HEK293 (cell line): Measurements from ENCODE around the gene TPM1.

Source experiments
- CTCF ChIA-PET: fragments of 350-600 bp; formaldehyde crosslinking; extraction: SDS; loops from one replicate; lab custom pipeline; 2021; ENCODE audit warnings: antibody characterized with exemption; lab: Yijun Ruan, JAX
- POLR2A ChIA-PET: fragments of 300-600 bp; formaldehyde crosslinking; extraction: SDS; loops from one replicate; lab custom pipeline; 2020; ENCODE audit warnings: antibody characterized with exemption, inconsistent platforms; lab: Yijun Ruan, JAX
- H3K27ac ChIP-seq: fragments of 200-500 bp; sonication (Bioruptor generic); 2 replicates; pipeline ENCODE4 v1.5.1; 2014; ENCODE audit warnings: low read depth, low read length, control low read depth, inconsistent platforms; ENCODE audit errors: extremely low read depth
- H3K36me3 ChIP-seq, 2 experiments: fragments of 200-500 bp in 1 of 2; sonication (Bioruptor generic) in 1 of 2; 1 replicate in 1 of 2; 2 replicates in 1 of 2; pipeline ENCODE4 v1.5.1; 2014 to 2017; ENCODE audit warnings: inconsistent platforms in 2 of 2, low read length in 2 of 2; ENCODE audit not compliant: control insufficient read depth in 2 of 2, insufficient read depth in 1 of 2
- H3K4me1 ChIP-seq: fragments of 200-500 bp; sonication (Bioruptor generic); 2 replicates; pipeline ENCODE4 v1.5.1; 2014; ENCODE audit warnings: mild to moderate bottlenecking, low read length, inconsistent platforms; ENCODE audit not compliant: control insufficient read depth, insufficient read depth
- H3K4me3 ChIP-seq: 2 replicates; pipeline ENCODE4 v1.5.1; 2011; ENCODE audit warnings: low read depth, mild to moderate bottlenecking, control low read depth, low read length, moderate library complexity
- H3K9me3 ChIP-seq: fragments of 200-500 bp; sonication (Bioruptor generic); 2 replicates; pipeline ENCODE4 v1.5.1; 2014; ENCODE audit warnings: low read depth, low read length, inconsistent platforms; ENCODE audit not compliant: control insufficient read depth, insufficient read depth
- GFI1B ChIP-seq: fragments of 450-650 bp; formaldehyde crosslinking; IDR thresholded peaks from 2 replicates; pipeline ENCODE4 v1.5.1; 2016; ENCODE audit warnings: missing biosample characterization, missing genetic modification characterization
- KLF9 ChIP-seq: fragments of 450-650 bp; formaldehyde crosslinking; IDR thresholded peaks from 2 replicates; pipeline ENCODE4 v1.5.1; 2016; ENCODE audit warnings: missing biosample characterization, missing genetic modification characterization, low read depth
- MEIS1 ChIP-seq: sonication (generic); formaldehyde crosslinking; IDR thresholded peaks from 2 replicates; pipeline ENCODE4 v1.8.1; 2022; ENCODE audit warnings: missing genetic modification reagents, mild to moderate bottlenecking, borderline replicate concordance
- MZF1 ChIP-seq: fragments of 450-650 bp; formaldehyde crosslinking; IDR thresholded peaks from 2 replicates; pipeline ENCODE4 v1.5.1; 2017; ENCODE audit warnings: missing biosample characterization, missing genetic modification characterization, borderline replicate concordance
- OSR2 ChIP-seq: fragments of 450-650 bp; formaldehyde crosslinking; IDR thresholded peaks from 2 replicates; pipeline ENCODE4 v1.5.1; 2016; ENCODE audit warnings: missing biosample characterization, missing genetic modification characterization
- PBX3 ChIP-seq: sonication (generic); formaldehyde crosslinking; IDR thresholded peaks from 2 replicates; pipeline ENCODE4 v1.8.1; 2022; ENCODE audit warnings: mild to moderate bottlenecking, moderate library complexity, missing genetic modification reagents
- PRDM6 ChIP-seq: fragments of 450-650 bp; formaldehyde crosslinking; IDR thresholded peaks from 2 replicates; pipeline ENCODE4 v1.5.1; 2017; ENCODE audit warnings: missing biosample characterization, missing genetic modification characterization
- REPIN1 ChIP-seq: fragments of 450-650 bp; formaldehyde crosslinking; IDR thresholded peaks from 2 replicates; pipeline ENCODE4 v1.5.1; 2017; ENCODE audit warnings: missing biosample characterization, missing genetic modification characterization, low read depth
- SP7 ChIP-seq: fragments of 450-650 bp; formaldehyde crosslinking; IDR thresholded peaks from 2 replicates; pipeline ENCODE4 v1.5.1; 2016; ENCODE audit warnings: missing biosample characterization, missing genetic modification characterization
- WT1 ChIP-seq: fragments of 450-650 bp; formaldehyde crosslinking; IDR thresholded peaks from 2 replicates; pipeline ENCODE4 v1.5.1; 2016; ENCODE audit warnings: missing biosample characterization, missing genetic modification characterization
- ZBTB8A ChIP-seq: fragments of 450-650 bp; formaldehyde crosslinking; IDR thresholded peaks from 2 replicates; pipeline ENCODE4 v1.5.1; 2016; ENCODE audit warnings: missing biosample characterization, missing genetic modification characterization
- ZNF112 ChIP-seq: fragments of 450-650 bp; formaldehyde crosslinking; IDR thresholded peaks from 2 replicates; pipeline ENCODE4 v1.5.0; 2017; ENCODE audit warnings: missing biosample characterization, missing genetic modification characterization
- ZNF19 ChIP-seq: fragments of 450-650 bp; formaldehyde crosslinking; IDR thresholded peaks from 2 replicates; pipeline ENCODE4; 2016; ENCODE audit warnings: missing biosample characterization, missing genetic modification characterization, low read depth
- ZNF354C ChIP-seq: fragments of 450-650 bp; formaldehyde crosslinking; IDR thresholded peaks from 2 replicates; pipeline ENCODE4 v1.5.1; 2016; ENCODE audit warnings: missing biosample characterization, missing genetic modification characterization, low read depth, borderline replicate concordance
- ZNF423 ChIP-seq: fragments of 450-650 bp; formaldehyde crosslinking; IDR thresholded peaks from 2 replicates; pipeline ENCODE4 v1.5.1; 2016; ENCODE audit warnings: missing biosample characterization, missing genetic modification characterization
- ZNF48 ChIP-seq: fragments of 450-650 bp; formaldehyde crosslinking; IDR thresholded peaks from 2 replicates; pipeline ENCODE4 v1.5.1; 2016; ENCODE audit warnings: missing biosample characterization, missing genetic modification characterization
- ZNF514 ChIP-seq: fragments of 450-650 bp; formaldehyde crosslinking; IDR thresholded peaks from 2 replicates; pipeline ENCODE4 v1.5.1; 2016; ENCODE audit warnings: missing biosample characterization, missing genetic modification characterization
- ZNF555 ChIP-seq: fragments of 450-650 bp; formaldehyde crosslinking; conservative IDR thresholded peaks from 2 replicates; pipeline ENCODE4 v1.5.1; 2017; ENCODE audit warnings: missing biosample characterization, mild to moderate bottlenecking, missing genetic modification characterization, inconsistent platforms
- ZNF561 ChIP-seq: fragments of 450-650 bp; IDR thresholded peaks from 2 replicates; pipeline ENCODE4 v1.5.1; 2018; ENCODE audit warnings: missing biosample characterization, missing genetic modification characterization, borderline replicate concordance
- ZNF580 ChIP-seq: fragments of 450-650 bp; formaldehyde crosslinking; IDR thresholded peaks from 2 replicates; pipeline ENCODE4 v1.5.1; 2016; ENCODE audit warnings: missing biosample characterization, missing genetic modification characterization
- ZNF600 ChIP-seq: fragments of 450-650 bp; formaldehyde crosslinking; IDR thresholded peaks from 2 replicates; pipeline ENCODE4 v1.5.1; 2016; ENCODE audit warnings: missing biosample characterization, missing genetic modification characterization
- ZNF704 ChIP-seq: fragments of 450-650 bp; formaldehyde crosslinking; IDR thresholded peaks from 2 replicates; pipeline ENCODE4 v1.5.1; 2016; ENCODE audit warnings: missing biosample characterization, missing genetic modification characterization
- ZNF785 ChIP-seq: fragments of 450-650 bp; formaldehyde crosslinking; IDR thresholded peaks from 2 replicates; pipeline ENCODE4 v1.5.1; 2016; ENCODE audit warnings: missing biosample characterization, missing genetic modification characterization
- ZNF830 ChIP-seq: fragments of 450-650 bp; IDR thresholded peaks from 2 replicates; pipeline ENCODE4 v1.5.0; 2018; ENCODE audit warnings: missing biosample characterization, missing genetic modification characterization, low read depth, mild to moderate bottlenecking, moderate library complexity
- ZNF843 ChIP-seq: fragments of 450-650 bp; formaldehyde crosslinking; IDR thresholded peaks from 2 replicates; pipeline ENCODE4 v1.5.1; 2016; ENCODE audit warnings: missing biosample characterization, missing genetic modification characterization
- ZSCAN16 ChIP-seq: fragments of 450-650 bp; formaldehyde crosslinking; IDR thresholded peaks from 2 replicates; pipeline ENCODE4 v1.5.1; 2016; ENCODE audit warnings: missing biosample characterization, missing genetic modification characterization
- ZXDB ChIP-seq: fragments of 450-650 bp; formaldehyde crosslinking; IDR thresholded peaks from 2 replicates; pipeline ENCODE4 v1.5.1; 2016; ENCODE audit warnings: missing biosample characterization, missing genetic modification characterization
- TF ChIP-seq, protein P1 (sequence below): fragments of 450-650 bp; formaldehyde crosslinking; IDR thresholded peaks from 2 replicates; pipeline ENCODE4 v1.5.1; 2016; ENCODE audit warnings: missing biosample characterization, missing genetic modification characterization
- TF ChIP-seq, protein P2 (sequence below): fragments of 450-650 bp; formaldehyde crosslinking; IDR thresholded peaks from 2 replicates; pipeline ENCODE4 v1.5.1; 2016; ENCODE audit warnings: missing biosample characterization, missing genetic modification characterization, borderline replicate concordance
- TF ChIP-seq, protein P3 (sequence below): fragments of 450-650 bp; formaldehyde crosslinking; IDR thresholded peaks from 2 replicates; pipeline ENCODE4 v1.5.1; 2016; ENCODE audit warnings: missing biosample characterization, missing genetic modification characterization

Gene TPM1

GRCh38 chr15:63054985-63055384, 12.4 kb downstream of the TPM1 start (continued):
- TF ChIP-seq SP7 (tag by site-specific recombination) (peak; percentile 77), ZNF704 (tag by site-specific recombination) (no peak), WT1 (tag by site-specific recombination) (0 out of 2 replicates have a peak, but pooled peaks have one; percentile 10), OSR2 (tag by site-specific recombination) (peak; percentile 51), KLF9 (tag by site-specific recombination) (no peak), ZXDB (tag by site-specific recombination) (peak; percentile 78), ZNF112 (no peak), ZNF785 (tag by site-specific recombination) (no peak), ZNF561 (0 out of 2 replicates have a peak, but pooled peaks have one; percentile 24), ZNF843 (peak; percentile 90), GFI1B (tag by site-specific recombination) (peak; percentile 85), ZNF514 (no peak), ZNF19 (tag by site-specific recombination) (no peak), ZBTB8A (tag by site-specific recombination) (peak; percentile 31), MEIS1 (CRISPR knock-in tag) (no peak), ZNF423 (0 out of 2 replicates have a peak, but pooled peaks have one; percentile 18), ZNF830 (no peak), ZNF580 (tag by site-specific recombination) (peak; percentile 67; the same call in 1 of the 2 replicates), PRDM6 (tag by site-specific recombination) (peak; percentile 93)
- TF ChIP-seq, protein P1, sequence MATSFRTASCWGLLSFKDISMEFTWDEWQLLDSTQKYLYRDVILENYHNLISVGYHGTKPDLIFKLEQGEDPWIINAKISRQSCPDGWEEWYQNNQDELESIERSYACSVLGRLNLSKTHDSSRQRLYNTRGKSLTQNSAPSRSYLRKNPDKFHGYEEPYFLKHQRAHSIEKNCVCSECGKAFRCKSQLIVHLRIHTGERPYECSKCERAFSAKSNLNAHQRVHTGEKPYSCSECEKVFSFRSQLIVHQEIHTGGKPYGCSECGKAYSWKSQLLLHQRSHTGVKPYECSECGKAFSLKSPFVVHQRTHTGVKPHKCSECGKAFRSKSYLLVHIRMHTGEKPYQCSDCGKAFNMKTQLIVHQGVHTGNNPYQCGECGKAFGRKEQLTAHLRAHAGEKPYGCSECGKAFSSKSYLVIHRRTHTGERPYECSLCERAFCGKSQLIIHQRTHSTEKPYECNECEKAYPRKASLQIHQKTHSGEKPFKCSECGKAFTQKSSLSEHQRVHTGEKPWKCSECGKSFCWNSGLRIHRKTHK (tag by site-specific recombination): no peak

DNA sequence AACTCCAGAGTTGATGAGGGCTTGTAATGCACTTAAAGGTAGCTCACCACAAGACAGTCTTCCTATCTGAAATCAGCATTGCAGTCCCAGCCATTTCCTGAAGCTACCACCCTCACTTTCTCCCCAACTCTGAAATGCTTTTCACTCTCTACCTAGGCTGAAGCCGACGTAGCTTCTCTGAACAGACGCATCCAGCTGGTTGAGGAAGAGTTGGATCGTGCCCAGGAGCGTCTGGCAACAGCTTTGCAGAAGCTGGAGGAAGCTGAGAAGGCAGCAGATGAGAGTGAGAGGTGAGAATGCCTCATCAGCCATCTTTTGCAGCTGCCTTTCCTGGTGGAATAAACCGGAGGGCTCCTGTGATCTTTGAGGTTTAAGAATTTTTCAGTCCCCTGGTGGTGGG, 14.3 kb downstream of the TPM1 start:
- Histone ChIP-seq H3K36me3 (peaks cover 4 to 52% of the 10 kb centered on the region in 2 experiments; a peak in 2 of 3 replicates), H3K9me3 (no peaks in the 10 kb centered on the region), H3K27ac (no peak overlapping the region), H3K4me1 (peaks cover 28% of the 10 kb centered on the region), H3K4me3 (no peak overlapping the region)
- CTCF ChIA-PET: interaction anchor here (0.6 kb wide), 1 partner anchor 276 kb away, joined by 3 read pairs; no protein-coding TSS in a partner anchor
- POLR2A ChIA-PET: no interaction called here
- TF ChIP-seq, protein P2, sequence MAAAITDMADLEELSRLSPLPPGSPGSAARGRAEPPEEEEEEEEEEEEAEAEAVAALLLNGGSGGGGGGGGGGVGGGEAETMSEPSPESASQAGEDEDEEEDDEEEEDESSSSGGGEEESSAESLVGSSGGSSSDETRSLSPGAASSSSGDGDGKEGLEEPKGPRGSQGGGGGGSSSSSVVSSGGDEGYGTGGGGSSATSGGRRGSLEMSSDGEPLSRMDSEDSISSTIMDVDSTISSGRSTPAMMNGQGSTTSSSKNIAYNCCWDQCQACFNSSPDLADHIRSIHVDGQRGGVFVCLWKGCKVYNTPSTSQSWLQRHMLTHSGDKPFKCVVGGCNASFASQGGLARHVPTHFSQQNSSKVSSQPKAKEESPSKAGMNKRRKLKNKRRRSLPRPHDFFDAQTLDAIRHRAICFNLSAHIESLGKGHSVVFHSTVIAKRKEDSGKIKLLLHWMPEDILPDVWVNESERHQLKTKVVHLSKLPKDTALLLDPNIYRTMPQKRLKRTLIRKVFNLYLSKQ (tag by site-specific recombination): no peak
- TF ChIP-seq ZNF555 (tag by site-specific recombination): no peak
- TF ChIP-seq, protein P3, sequence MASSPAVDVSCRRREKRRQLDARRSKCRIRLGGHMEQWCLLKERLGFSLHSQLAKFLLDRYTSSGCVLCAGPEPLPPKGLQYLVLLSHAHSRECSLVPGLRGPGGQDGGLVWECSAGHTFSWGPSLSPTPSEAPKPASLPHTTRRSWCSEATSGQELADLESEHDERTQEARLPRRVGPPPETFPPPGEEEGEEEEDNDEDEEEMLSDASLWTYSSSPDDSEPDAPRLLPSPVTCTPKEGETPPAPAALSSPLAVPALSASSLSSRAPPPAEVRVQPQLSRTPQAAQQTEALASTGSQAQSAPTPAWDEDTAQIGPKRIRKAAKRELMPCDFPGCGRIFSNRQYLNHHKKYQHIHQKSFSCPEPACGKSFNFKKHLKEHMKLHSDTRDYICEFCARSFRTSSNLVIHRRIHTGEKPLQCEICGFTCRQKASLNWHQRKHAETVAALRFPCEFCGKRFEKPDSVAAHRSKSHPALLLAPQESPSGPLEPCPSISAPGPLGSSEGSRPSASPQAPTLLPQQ: no peak
- no peak for TF ChIP-seq REPIN1 (tag by site-specific recombination)
- TF ChIP-seq ZNF600 (tag by site-specific recombination): no peak
- TF ChIP-seq ZNF830: no peak
- no peak for TF ChIP-seq MZF1 (tag by site-specific recombination)
- no peak for TF ChIP-seq PBX3
- no peak for TF ChIP-seq ZSCAN16 (tag by site-specific recombination)
- no peak for TF ChIP-seq ZNF48 (tag by site-specific recombination)
- no peak for TF ChIP-seq ZNF354C
